HG03097 (cell line): ENCODE data around the gene CLIC1.
"Not testable (repeated sequence)": the region's sequence is repeated elsewhere in the genome, so short reads cannot be mapped to it uniquely, and the experiment has no call there.

Experiments
- ATAC-seq: cut with Tn5 transposase; IDR thresholded peaks from one replicate; pipeline ENCODE4 v1.9.1; 2021; ENCODE audit not compliant: unreplicated experiment, low FRiP score

Gene CLIC1

GRCh38 chr6:31725502-31726350 is 10.6 kb downstream of the CLIC1 start:
- ATAC-seq = no peak

DNA sequence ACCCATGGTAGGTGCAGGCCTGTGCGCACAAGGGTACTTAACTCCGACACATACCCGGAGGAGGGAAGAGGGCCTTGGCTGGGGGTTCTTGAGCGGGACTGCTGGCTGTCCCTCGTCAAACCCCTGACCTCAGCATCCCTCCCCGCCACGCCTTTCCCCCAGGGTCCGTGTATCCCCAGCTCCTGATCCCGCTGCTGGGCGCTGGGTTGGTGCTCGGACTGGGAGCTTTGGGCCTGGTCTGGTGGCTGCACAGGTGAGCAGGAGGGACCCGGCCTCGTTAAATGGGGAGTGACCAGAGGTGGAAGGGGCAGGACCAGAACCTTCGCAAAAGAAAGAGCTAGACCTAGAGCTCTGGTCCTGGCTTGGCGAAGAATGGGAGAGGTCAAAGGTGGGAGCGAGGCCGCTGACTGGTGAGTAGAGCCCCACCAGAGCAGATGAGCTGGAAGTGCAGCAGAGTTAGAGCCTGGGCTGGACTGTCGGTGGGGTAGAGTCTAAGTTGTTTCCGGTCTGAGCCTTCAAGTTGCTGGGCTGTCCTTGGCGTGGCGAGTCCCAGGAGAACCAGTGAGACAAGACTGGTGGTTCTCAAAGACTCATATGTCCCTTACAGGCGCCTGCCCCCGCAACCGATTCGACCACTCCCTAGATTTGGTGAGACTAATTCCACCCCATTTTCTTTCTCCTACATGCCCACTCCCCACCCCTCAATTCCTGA is 12.2 kb downstream of the CLIC1 start:
- ATAC-seq = no peak

DNA sequence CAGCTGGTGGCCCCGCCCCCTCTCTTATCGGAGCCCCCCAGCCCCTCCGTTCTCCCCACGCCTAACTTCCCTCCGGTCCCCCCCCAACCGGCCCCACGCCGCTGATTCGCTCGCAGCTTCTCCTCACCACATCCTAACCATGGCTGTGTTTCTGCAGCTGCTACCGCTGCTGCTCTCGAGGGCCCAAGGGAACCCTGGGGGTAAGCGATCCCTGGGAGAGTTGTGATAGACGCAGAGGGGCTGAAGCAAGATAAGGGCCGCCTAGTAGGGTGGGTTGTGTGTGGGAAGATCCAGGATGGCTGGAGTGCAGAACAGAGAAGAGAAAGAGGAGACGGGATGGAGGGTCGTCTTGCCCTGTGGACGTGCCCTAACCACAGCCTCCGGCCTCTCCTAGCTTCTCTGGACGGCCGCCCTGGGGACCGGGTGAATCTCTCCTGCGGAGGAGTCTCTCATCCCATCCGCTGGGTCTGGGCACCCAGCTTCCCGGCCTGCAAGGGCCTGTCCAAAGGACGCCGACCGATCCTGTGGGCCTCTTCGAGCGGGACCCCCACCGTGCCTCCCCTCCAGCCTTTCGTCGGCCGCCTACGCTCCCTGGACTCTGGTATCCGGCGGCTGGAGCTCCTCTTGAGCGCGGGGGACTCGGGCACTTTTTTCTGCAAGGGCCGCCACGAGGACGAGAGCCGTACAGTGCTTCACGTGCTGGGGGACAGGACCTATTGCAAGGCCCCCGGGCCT is 12.9 kb downstream of the CLIC1 start, which contains the start of gene MPIG6B:
TSS of gene MPIG6B (plus strand) at position 129 of the 735 bp plus-strand sequence. CDS start at position 140, 11 bp downstream.
- ATAC-seq = no peak

- no peak for ATAC-seq
Observed at GRCh38 chr6:31722173-31722572, 14.2 kb downstream of the CLIC1 start.

GRCh38 chr6:31721351-31722020 is 14.8 kb downstream of the CLIC1 start, which contains the start of gene LY6G6C:
LY6G6C (minus strand) TSS chr6:31721746; CDS start chr6:31721679, 67 bp downstream.
- ATAC-seq = no peak

- ATAC-seq = no peak
Observed at GRCh38 chr6:31720196-31720770, 16.0 kb downstream of the CLIC1 start.

- ATAC-seq = no peak
Observed at GRCh38 chr6:31719001-31719400, 17.3 kb downstream of the CLIC1 start.

- ATAC-seq = no peak
Observed at GRCh38 chr6:31718265-31718664, 18.1 kb downstream of the CLIC1 start.

DNA sequence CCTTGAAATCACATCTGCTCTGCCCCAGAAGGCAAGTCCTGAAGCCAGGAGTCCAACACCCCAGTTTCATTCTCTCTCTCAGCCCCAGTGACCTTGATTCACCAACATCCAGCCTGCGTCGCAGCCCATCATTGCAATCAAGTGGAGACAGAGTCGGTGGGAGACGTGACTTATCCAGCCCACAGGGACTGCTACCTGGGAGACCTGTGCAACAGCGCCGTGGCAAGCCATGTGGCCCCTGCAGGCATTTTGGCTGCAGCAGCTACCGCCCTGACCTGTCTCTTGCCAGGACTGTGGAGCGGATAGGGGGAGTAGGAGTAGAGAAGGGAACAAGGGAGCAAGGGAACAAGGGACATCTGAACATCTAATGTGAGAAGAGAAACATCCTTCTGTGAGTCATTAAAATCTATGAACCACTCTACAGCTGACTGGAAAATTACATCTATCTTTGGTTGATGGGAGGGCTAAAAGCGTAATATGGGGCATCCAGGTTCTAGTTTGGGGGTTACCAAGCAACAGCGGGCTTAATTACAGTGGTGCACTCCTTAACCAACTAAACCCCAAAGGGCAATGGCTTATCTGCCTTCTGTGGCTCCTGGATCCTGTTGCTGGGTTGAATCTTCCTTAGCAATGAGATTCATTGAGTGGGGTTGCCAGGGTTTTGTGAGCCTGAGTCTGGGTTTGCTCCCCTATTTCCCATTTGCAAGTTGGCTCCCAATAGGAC is 18.7 kb downstream of the CLIC1 start:
- ATAC-seq = no peak

DNA sequence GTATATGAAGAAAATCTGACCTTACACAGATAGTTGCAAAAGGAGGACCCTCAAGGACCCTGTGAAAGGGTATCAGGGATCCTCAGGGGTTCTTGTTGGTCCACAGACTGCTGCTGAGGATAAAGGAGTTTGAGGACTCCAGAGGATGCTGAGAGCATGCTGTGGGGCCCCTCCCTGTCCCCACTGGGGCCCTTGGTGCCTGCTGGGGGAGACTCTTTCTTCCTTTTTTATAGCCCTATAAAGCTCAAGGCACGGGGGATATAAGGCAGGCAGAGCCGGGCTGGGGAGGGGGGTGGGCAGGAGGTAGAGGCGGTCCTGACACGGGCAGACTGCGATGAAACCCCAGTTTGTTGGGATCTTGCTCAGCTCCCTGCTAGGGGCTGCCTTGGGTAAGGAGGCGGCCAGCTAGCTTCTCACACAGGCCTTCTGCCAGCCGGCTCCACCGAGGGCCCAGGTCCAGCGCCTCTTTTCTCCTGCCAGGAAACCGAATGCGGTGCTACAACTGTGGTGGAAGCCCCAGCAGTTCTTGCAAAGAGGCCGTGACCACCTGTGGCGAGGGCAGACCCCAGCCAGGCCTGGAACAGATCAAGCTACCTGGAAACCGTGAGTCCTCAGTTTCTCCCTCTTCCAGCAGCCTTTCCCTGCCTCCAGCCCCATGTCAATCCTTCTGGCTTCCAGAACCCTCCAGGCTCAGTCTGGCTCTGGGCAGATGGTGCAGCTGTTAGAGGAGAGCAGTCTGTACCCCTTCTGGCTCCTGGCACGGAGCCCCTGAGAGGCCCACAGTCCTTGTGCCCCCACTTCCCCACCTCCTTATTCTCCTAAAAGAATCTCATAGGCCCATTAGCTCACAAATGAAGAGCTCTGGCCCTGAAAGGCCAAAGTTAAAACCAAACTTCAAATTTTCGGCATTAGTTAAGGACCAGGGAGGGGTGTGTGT is 21.0 kb downstream of the CLIC1 start, which contains the start of gene LY6G6D:
TSS of gene LY6G6D (plus strand) at position 327 of the 937 bp plus-strand sequence. CDS start at position 335, 8 bp downstream.
- no peak for ATAC-seq

GRCh38 chr6:31713991-31714684 is 22.2 kb downstream of the CLIC1 start:
- no peak for ATAC-seq

DNA sequence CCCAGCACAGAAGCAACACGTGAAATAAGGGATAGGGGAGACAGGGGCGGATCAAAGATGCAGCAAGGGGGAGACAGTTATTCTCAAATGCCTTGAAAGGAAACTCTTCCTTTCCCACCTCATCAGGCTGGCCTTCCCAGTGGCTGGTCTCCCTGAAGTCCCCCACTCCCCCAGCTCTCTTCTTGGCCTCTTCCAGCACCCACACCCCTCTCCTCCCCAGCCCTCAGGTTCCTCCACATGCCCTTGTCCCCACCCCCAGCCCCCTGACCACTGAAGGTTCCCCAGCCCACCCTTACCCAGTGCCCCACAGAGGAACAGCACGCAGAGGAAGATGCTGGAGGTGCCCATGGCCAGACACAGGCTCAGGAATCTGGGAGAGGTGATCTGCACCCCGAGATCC is 22.9 kb downstream of the CLIC1 start:
- ATAC-seq = no peak

DNA sequence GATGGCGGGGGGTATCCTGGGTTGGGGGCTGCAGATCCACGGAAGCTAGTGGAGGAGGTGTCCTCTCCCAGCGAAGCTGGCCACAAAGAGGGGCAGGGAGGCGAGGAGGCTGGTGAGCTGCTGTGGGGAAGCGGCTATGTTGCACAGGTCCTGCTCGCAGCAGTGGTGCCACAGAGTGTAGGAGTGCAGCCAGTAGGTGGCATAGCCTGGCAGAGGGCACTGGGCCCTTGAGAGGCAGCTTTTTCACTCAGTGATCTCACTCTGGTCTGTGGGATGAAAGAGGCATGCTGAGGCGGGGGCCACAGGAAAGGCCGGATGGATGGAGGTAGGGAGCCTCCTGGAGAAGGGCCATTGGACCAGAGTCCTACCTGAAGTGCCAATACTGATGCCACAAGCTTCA is 24.0 kb downstream of the CLIC1 start:
- ATAC-seq = no peak

DNA sequence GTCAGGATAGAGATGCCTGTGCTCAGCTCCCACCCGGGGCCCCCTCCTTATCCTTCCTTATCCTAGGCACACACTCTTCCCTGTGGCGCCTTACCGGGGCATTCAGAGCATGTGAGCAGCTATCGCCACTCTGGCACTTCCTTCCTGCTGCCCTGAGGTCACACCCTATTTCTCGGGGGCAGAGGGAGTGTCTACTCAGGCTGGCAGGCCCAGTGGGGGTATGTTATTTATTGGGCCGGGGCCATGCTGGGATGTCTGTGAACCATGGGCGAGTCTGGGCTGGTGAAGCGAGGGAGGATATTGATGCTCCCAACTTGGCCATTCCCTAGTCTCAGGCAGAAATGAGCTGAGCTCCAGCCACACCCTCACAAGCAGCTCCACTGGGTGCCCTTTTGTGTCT is 25.1 kb downstream of the CLIC1 start:
- no peak for ATAC-seq

DNA sequence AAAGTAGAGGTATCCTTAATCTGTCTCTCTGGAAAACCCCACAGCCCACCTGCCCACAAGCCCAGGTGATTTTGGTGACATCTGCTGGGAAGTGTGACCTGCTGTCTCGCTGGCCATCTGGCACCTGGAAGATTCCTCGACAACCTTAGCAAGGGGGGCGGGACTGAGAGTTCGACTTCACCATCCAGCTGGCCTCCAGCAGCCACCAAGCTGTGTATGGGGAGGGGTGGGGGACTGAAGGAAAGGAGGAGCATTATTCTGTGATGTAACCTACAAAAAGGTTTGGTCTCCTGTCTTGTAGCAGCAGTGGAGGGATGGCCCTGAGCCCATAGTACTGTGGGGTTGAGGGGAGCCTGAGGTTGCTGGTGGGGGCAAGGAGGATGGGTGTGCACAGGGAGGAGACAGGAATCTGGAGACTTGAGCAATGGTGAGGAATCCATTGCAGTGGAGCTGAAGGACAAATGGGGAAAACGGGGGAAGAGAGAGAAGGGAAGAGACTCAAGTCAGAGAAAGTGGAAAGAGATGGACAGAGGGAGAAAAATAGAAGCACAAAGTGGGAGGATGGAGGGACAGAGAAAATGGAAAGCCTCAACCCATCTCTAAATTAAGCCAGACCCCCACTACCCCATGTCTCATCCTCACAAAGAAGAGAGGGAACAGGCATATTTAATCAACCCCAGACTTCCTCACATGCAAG is 25.7 kb downstream of the CLIC1 start:
- no peak for ATAC-seq

DNA sequence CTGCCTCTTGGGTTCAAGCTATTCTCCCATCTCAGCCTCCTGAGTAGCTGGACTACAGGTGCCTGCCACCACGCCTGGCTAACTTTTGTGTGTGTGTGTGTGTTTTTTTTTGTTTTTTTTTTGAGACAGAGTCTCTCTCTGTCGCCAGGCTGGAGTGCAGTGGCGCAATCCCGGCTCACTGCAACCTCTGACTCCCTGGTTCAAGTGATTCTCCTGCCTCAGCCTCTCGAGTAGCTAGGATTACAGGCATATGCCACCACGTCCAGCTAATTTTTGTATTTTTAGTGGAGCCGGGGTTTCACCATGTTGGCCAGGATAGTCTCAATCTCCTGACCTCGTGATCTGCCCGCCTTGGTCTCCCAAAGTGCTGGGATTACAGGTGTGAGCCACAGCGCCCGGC is 27.2 kb downstream of the CLIC1 start:
- ATAC-seq = not testable (repeated sequence)

DNA sequence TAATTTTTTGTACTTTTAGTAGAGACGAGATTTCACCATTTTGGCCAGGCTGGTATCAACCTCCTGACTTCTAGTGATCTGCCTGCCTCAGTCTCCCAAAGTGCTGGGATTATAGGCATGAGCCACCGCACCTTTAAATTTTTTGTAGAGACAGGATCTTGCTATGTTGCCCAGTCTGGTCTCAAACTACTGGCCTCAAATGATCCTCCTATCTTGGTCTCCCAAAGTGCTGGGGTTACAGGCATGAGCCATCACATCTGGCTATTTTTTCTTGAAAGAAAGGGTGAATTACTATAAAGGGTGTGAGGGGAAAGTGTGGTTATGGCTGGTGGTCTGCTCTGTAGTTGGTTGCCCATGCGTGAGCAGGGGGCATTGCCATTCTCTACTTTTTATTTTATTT is 28.1 kb downstream of the CLIC1 start:
- ATAC-seq = no peak
